H1 (cell line): ENCODE measurements around the gene ZBTB34. TPM values are rescaled to one million over a fixed set of nuclear protein-coding genes. Genes with fewer than 3 reads are reported as not detected.

Experiments used
- ATF2 ChIP-seq: IDR thresholded peaks from 2 replicates; pipeline ENCODE4 v1.6.1; 2012; ENCODE audit warnings: low read length, inconsistent platforms
- BRCA1 ChIP-seq: IDR thresholded peaks from 2 replicates; pipeline ENCODE4 v1.6.1; 2012; ENCODE audit warnings: low read depth, low read length, improper control_type of control experiment
- CHD7 ChIP-seq: fragments of 300-600 bp; sonication (generic); IDR thresholded peaks from 2 replicates; pipeline ENCODE4 v1.7.1; 2012; ENCODE audit warnings: low read length, moderate library complexity, mild to moderate bottlenecking, inconsistent platforms; ENCODE audit not compliant: insufficient replicate concordance
- KDM4A ChIP-seq: IDR thresholded peaks from one replicate; pipeline ENCODE4 v1.7.1; 2012; ENCODE audit warnings: low read depth, mild to moderate bottlenecking, moderate library complexity, low read length, inconsistent platforms; ENCODE audit not compliant: severe bottlenecking
- SAP30 ChIP-seq: fragments of 300-600 bp; sonication (generic); IDR thresholded peaks from 2 replicates; pipeline ENCODE4 v1.7.1; 2012; ENCODE audit warnings: low read length, moderate library complexity, mild to moderate bottlenecking, inconsistent platforms; ENCODE audit not compliant: insufficient read depth, insufficient replicate concordance
- TBP ChIP-seq: IDR thresholded peaks from 2 replicates; pipeline ENCODE4 v1.6.1; 2011; ENCODE audit warnings: low read depth, low read length, improper control_type of control experiment
- TCF12 ChIP-seq: IDR thresholded peaks from 2 replicates; pipeline ENCODE4 v1.6.1; 2011; ENCODE audit warnings: low read depth, mild to moderate bottlenecking, low read length
- ZNF274 ChIP-seq: IDR thresholded peaks from 2 replicates; pipeline ENCODE4 v1.7.0; 2012; ENCODE audit warnings: low read length, borderline replicate concordance; ENCODE audit errors: extremely low read depth
- polyA plus RNA-seq, 7 experiments: library from polyadenylated mRNA; depleted of rRNA in 3 of 7; stranded (reverse) in 5 of 7; unstranded in 2 of 7; fragments of >200 nt in 5 of 7; fragments of 200-250 nt in 2 of 7; gene quantifications; 1 replicate in 5 of 7; 2 replicates in 1 of 7; 4 replicates in 1 of 7; pipeline versions ENCODE4 v1.2.1 to v1.2.3, GENCODE V29; 2011 to 2013; ENCODE audit warnings: missing spikeins in 2 of 7, mixed read lengths in 2 of 7
- total RNA-seq: library from RNA; stranded (reverse); fragmentation: NEBNext Ultra II Directional; extraction: Animal tissue kit (Norgen Biotek cat#: 25700); gene quantifications from 2 replicates; pipeline ENCODE4 v1.2.1, GENCODE V29; 2021

Gene ZBTB34
- total and polyA plus RNA-seq, 2 of the 8 experiments (the other 6 are each of a cell fraction or from before 2014, with no cell fraction given): 8.2 to 15.9 TPM

- TF ChIP-seq CHD7: no peak
- no peak for TF ChIP-seq ZNF274
- TF ChIP-seq TCF12: no peak
- no peak for TF ChIP-seq KDM4A
- TF ChIP-seq BRCA1: no peak
- TF ChIP-seq ATF2: no peak
- TF ChIP-seq SAP30: no peak
- TF ChIP-seq TBP: no peak
- TF ChIP-seq, all 59 proteins: peak for 0
Observed at GRCh38 chr9:126876531-126876930, 16.1 kb downstream of the ZBTB34 start (continued).
